LNCAP (cell line): ENCODE results near the gene CDC42EP3.

Source experiments
- TF ChIP-seq, protein P1 (sequence below): fragments of 450-650 bp; IDR thresholded peaks from 2 replicates; pipeline ENCODE4 v1.5.1; 2017; ENCODE audit warnings: mild to moderate bottlenecking

The CDC42EP3 gene

DNA sequence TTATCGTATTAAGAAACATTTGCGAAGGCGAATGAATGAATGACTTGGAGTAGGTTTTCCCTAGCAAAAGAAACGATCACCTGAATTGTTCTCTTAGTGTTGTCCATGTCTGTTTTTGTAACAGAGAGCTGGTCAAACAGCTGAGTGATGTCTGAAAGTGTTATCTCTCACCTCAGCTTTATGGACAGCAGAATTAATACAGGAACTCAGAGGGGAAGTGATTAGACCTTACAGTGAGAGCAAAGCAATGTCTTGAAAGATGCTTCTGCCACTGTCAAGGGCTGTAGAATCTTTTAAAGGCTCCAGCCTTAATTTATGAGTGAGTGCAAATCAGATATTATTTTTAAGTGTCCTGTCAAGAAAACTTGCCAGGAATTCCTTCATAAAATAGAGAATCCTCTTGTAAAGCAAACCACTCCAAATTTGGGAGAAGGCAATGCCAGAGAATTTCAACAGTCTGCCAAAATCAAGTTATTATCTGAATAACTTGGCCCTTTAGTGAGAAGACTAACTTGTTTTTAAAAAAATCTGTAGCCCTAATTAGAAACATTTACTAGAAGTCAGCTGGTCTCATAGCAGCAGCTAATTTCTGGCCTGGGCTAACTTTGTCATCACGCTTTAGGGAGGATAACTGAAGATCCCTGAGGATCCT is 60.7 kb downstream of the CDC42EP3 start:
- TF ChIP-seq, protein P1, sequence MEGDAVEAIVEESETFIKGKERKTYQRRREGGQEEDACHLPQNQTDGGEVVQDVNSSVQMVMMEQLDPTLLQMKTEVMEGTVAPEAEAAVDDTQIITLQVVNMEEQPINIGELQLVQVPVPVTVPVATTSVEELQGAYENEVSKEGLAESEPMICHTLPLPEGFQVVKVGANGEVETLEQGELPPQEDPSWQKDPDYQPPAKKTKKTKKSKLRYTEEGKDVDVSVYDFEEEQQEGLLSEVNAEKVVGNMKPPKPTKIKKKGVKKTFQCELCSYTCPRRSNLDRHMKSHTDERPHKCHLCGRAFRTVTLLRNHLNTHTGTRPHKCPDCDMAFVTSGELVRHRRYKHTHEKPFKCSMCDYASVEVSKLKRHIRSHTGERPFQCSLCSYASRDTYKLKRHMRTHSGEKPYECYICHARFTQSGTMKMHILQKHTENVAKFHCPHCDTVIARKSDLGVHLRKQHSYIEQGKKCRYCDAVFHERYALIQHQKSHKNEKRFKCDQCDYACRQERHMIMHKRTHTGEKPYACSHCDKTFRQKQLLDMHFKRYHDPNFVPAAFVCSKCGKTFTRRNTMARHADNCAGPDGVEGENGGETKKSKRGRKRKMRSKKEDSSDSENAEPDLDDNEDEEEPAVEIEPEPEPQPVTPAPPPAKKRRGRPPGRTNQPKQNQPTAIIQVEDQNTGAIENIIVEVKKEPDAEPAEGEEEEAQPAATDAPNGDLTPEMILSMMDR = no peak

DNA sequence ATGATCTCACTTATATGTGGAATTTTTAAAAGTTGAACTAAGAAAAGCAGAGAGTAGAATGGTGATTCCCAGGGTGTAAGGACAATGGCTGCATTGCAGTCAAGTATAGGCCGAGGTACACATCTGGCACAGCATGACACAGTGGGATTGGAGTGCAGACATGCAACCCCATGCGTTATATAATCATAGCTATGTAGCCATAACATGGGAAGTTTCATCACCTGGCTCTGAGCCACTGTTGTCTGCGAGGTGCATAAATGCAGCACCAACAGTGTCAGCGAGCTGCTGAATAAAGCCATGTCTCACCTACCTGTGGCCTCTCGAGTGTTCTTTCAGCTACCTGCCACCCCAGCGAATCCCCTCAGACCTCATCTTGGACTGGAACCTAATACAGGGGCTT is 61.7 kb downstream of the CDC42EP3 start:
- TF ChIP-seq, protein P1 = no peak

DNA sequence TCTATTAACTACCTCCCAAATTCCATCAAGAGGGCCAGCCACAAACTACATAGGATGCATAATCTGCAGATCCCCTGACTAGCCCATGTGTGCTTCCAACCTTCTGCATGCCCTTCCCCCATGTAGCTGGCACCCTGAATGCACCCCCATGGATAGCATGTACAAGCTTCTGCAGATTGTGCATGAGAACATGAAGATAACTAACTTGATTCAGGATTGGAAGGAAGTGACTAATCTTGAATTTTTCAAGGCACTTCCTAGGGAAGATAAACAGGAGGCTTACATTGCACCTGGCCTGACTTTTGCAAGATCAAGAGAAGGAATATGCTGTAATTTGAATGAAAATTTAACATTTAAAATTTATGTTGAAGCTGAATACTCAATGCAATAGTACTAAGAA is 66.7 kb downstream of the CDC42EP3 start:
- TF ChIP-seq, protein P1 = no peak

DNA sequence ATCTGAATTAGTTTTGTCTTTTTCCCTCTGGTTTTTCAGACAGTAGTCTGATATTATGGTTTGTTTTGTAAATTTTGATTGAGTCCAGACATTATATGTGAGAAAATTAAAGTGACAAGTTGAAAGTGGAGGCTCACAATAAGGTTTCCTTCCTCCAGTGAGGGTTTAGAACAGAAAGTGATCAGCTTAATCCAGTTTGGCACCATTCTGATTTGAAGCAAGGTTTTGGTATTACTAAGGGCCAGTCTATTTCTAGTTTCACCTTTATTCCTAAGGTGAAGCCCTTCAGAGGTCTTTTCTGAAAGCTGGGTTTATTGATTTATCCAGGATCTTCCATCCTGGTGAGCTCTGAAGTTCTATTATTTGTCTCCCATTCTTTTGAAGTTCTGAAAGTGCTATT is 68.7 kb downstream of the CDC42EP3 start:
- TF ChIP-seq, protein P1 = no peak

DNA sequence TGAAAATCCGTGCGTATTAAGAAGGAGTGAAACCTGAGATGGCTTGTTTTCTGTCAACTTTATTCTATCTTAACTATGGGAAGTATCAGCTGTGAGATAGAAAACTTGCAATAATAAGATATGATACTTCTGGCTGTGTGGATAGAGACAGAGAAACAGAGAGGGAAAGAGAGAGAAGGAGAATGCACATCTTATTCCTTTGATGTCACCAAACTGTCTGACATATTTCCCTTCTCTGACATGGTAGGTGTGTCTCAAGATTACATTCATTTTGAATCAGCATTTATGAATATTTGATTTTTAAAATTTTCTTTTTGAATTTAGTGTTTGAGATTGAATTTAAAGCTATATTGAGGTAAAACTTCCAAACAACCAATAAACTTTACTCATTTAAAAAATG is 69.4 kb downstream of the CDC42EP3 start:
- TF ChIP-seq, protein P1 = no peak

DNA sequence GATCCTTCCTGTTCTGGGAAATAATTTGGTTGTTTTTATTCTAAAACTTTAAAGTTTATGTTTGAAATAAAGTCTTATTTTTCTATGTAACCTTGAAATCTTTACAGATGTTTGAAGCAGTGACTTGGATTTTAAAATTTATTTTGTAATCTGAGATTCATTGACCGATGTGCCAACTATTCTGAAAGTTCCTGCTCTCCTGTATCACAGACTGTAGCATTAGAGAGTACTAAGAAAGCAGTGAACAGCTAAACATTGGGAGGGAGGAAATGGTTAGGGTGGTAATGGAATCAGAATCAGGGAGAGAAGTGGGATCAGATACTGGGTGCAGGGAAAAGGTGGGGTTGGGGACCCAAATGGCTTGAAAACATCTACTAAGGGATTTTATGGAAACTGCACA is 69.9 kb downstream of the CDC42EP3 start:
- TF ChIP-seq, protein P1 = no peak

DNA sequence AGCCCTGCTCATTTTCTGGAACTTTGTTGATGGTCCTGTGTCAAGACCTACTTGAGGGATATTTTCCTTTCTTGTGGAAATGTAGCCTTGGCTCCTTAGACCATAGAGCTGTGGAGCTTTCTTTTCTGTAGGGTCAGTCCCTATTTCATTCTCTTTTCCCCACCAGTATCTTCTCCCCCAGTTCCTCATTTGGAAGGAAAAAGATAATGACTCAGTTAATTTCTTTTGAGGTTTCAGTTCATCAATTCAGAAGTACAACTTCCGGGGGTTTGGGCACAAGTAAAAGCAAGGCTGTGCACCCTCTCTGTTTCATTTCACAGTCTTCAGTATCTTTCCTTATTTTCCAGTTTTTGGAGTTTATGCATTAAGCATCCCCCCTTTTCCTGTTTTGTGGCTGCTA is 70.7 kb downstream of the CDC42EP3 start:
- TF ChIP-seq, protein P1 = no peak
